Measurements from ENCODE around the gene TMEM196. TPM values are rescaled to one million over a fixed set of nuclear protein-coding genes. Genes with fewer than 3 reads are reported as not detected.

The TMEM196 gene
- total RNA-seq, 1 experiment from 2014 or later, result not detected

GRCh38 chr7:19681596-19681995 lies 91.8 kb downstream of the TMEM196 start:
- Histone ChIP-seq H3K23ac (ENCODE audit: insufficient read length, low read depth, low read length) (no peak overlapping the region), H3K4me1 (ENCODE audit: insufficient read depth, low read length) (no peaks in the 10 kb centered on the region), H3K4me2 (ENCODE audit: insufficient read depth, insufficient read length, low read length) (no peak overlapping the region), H2AK5ac (ENCODE audit: insufficient read length, low read length) (no peak overlapping the region), H3K18ac (ENCODE audit: insufficient read length, low read depth, low read length) (no peak overlapping the region), H2BK20ac (ENCODE audit: low read depth, low read length, poor library complexity, severe bottlenecking) (no peak overlapping the region), H3K56ac (ENCODE audit: insufficient read length, low read depth, low read length) (no peak overlapping the region), H3K23me2 (ENCODE audit: insufficient read length, low read depth, low read length, poor library complexity, severe bottlenecking) (no peaks in the 10 kb centered on the region), H4K20me1 (ENCODE audit: control insufficient read depth, insufficient read depth, insufficient read length) (no peaks in the 10 kb centered on the region), H4K91ac (ENCODE audit: insufficient read length, low read depth, low read length) (no peak overlapping the region), H3K27ac (ENCODE audit: insufficient read length, low read depth, low read length) (no peak overlapping the region), H2BK12ac (ENCODE audit: insufficient read length, low read depth, low read length) (no peak overlapping the region), H3T11ph (ENCODE audit: low read length) (no peak overlapping the region), H3K9ac (ENCODE audit: extremely low read depth, insufficient read length, low read length) (no peak overlapping the region), H4K5ac (ENCODE audit: insufficient read length, low read depth, low read length) (no peak overlapping the region), H3K79me2 (ENCODE audit: insufficient read depth, low read length) (no peaks in the 10 kb centered on the region), H4K8ac (replicated peaks; ENCODE audit: insufficient read length, low read depth, low read length) (no peak overlapping the region), H2BK5ac (ENCODE audit: insufficient read length, low read length) (no peak overlapping the region), H3K4ac (ENCODE audit: low read depth, low read length) (no peak overlapping the region), H3K14ac (ENCODE audit: insufficient read depth, low read length) (no peak overlapping the region), H2BK120ac (ENCODE audit: low read depth, low read length, poor library complexity, severe bottlenecking) (no peak overlapping the region), H3K9me3 (ENCODE audit: control insufficient read depth, low read depth, low read length) (no peaks in the 10 kb centered on the region), H3K79me1 (ENCODE audit: insufficient read depth, low read depth, low read length, poor library complexity, severe bottlenecking) (no peaks in the 10 kb centered on the region), H2BK15ac (ENCODE audit: low read depth, low read length) (no peak overlapping the region), H3K27me3 (ENCODE audit: insufficient read depth, low read length) (no peaks in the 10 kb centered on the region), H2AFZ (ENCODE audit: low read length) (no peak overlapping the region)
- Mint-ChIP-seq H3K4me3 (no peak overlapping the region), H3K27me3 (ENCODE audit: low read depth) (no peaks in the 10 kb centered on the region; the same call in 1 of the 2 replicates), H3K4me1 (no peaks in the 10 kb centered on the region), H3K36me3 (ENCODE audit: insufficient read depth in 1 of 3, low read depth in 3 of 3) (no peaks in the 10 kb centered on the region), H3K9me3 (peaks cover 0 to 2% of the 10 kb centered on the region in 2 experiments; a peak in 2 of 5 replicates), H3K27ac (no peak overlapping the region)
- WGBS (ENCODE audit: extremely low coverage, insufficient read length, low lambda C conversion rate), result no CpG with 5 or more reads among the region's 5 CpGs
- no peak for TF ChIP-seq CTCF (conservative IDR thresholded peaks at IDR 0.05)
- DNase-seq, result no peak

Measured in H9 (cell line).